ENCODE data around the gene CCDC180.
"Not testable (repeated sequence)": the region's sequence is repeated elsewhere in the genome, so short reads cannot be mapped to it uniquely, and the experiment has no call there.

The CCDC180 gene

GRCh38 chr9:97327562-97327961 is 20.1 kb downstream of the CCDC180 start:
- DNase-seq (ENCODE audit: low spot score): no peak
- CTCF ChIA-PET: interaction anchor here (0.6 kb wide), 1 partner anchor 572 kb away, joined by 4 read pairs; no protein-coding TSS in a partner anchor
- TF ChIP-seq CTCF (conservative IDR thresholded peaks at IDR 0.05; ENCODE audit: low read depth): no peak
- POLR2A ChIA-PET (ENCODE audit: low non-redundant PET): no interaction called here
- H3K27ac ChIP-seq: no peak overlapping the region

GRCh38 chr9:97332993-97333392 is 25.5 kb downstream of the CCDC180 start:
- no peak overlapping the region for H3K27ac ChIP-seq
- CTCF ChIA-PET: interaction anchor here (0.7 kb wide), 1 partner anchor 754 kb away, joined by 3 read pairs; no protein-coding TSS in a partner anchor
- no peak for TF ChIP-seq CTCF (conservative IDR thresholded peaks at IDR 0.05; ENCODE audit: low read depth)
- POLR2A ChIA-PET (ENCODE audit: low non-redundant PET): no interaction called here
- no peak for DNase-seq (ENCODE audit: low spot score)

- POLR2A ChIA-PET (ENCODE audit: low non-redundant PET); DNase-seq (ENCODE audit: low spot score); CTCF ChIA-PET; H3K27ac ChIP-seq: not testable (repeated sequence)
Observed at GRCh38 chr9:97335622-97336021, 28.2 kb downstream of the CCDC180 start.

GRCh38 chr9:97348871-97349270 is 41.4 kb downstream of the CCDC180 start:
- no peak overlapping the region for H3K27ac ChIP-seq
- POLR2A ChIA-PET (ENCODE audit: low non-redundant PET): no interaction called here
- TF ChIP-seq CTCF (conservative IDR thresholded peaks at IDR 0.05; ENCODE audit: low read depth): no peak
- CTCF ChIA-PET: interaction anchor here (1.0 kb wide), 1 partner anchor 37 kb away, joined by 3 read pairs; no protein-coding TSS in a partner anchor
- DNase-seq (ENCODE audit: low spot score): no peak

GRCh38 chr9:97349400-97349799 is 41.9 kb downstream of the CCDC180 start:
- CTCF ChIA-PET: no interaction called here
- POLR2A ChIA-PET (ENCODE audit: low non-redundant PET): no interaction called here
- TF ChIP-seq CTCF (conservative IDR thresholded peaks at IDR 0.05; ENCODE audit: low read depth): no peak
- DNase-seq (ENCODE audit: low spot score): no peak
- no peak overlapping the region for H3K27ac ChIP-seq

- ChIA-PET POLR2A (ENCODE audit: low non-redundant PET) (no interaction called here), CTCF (interaction anchor here (0.6 to 1.1 kb wide), 2 partner anchors 9 to 33 kb away, joined by 3 to 4 read pairs; no protein-coding TSS in a partner anchor)
Observed at GRCh38 chr9:97354637-97355036, 47.2 kb downstream of the CCDC180 start.

GRCh38 chr9:97357056-97357455 is 49.6 kb downstream of the CCDC180 start:
- ChIA-PET CTCF (interaction anchor here (0.5 kb wide), 1 partner anchor 45 kb away, joined by 3 read pairs; no protein-coding TSS in a partner anchor), POLR2A (ENCODE audit: low non-redundant PET) (no interaction called here)
- no peak for DNase-seq (ENCODE audit: low spot score)
- no peak overlapping the region for H3K27ac ChIP-seq
- no peak for TF ChIP-seq CTCF (conservative IDR thresholded peaks at IDR 0.05; ENCODE audit: low read depth)

More at GRCh38 chr9:97354637-97355036, 47.2 kb downstream of the CCDC180 start:
- H3K27ac ChIP-seq: no peak overlapping the region
- DNase-seq (ENCODE audit: low spot score): no peak
- TF ChIP-seq CTCF (conservative IDR thresholded peaks at IDR 0.05; ENCODE audit: low read depth): no peak

All from RWPE1 (cell line).